Activated gamma-delta T cell treated with Interleukin-2 at 50 U/mL for 16 hours (primary cell): ENCODE measurements around the gene PPFIA3.
"Not testable (repeated sequence)": the region's sequence is repeated elsewhere in the genome, so short reads cannot be mapped to it uniquely, and the experiment has no call there.

Experiments
- DNase-seq: peaks from one replicate; pipeline ENCODE4 v3.0.0-alpha.2; 2020

Gene PPFIA3

DNA sequence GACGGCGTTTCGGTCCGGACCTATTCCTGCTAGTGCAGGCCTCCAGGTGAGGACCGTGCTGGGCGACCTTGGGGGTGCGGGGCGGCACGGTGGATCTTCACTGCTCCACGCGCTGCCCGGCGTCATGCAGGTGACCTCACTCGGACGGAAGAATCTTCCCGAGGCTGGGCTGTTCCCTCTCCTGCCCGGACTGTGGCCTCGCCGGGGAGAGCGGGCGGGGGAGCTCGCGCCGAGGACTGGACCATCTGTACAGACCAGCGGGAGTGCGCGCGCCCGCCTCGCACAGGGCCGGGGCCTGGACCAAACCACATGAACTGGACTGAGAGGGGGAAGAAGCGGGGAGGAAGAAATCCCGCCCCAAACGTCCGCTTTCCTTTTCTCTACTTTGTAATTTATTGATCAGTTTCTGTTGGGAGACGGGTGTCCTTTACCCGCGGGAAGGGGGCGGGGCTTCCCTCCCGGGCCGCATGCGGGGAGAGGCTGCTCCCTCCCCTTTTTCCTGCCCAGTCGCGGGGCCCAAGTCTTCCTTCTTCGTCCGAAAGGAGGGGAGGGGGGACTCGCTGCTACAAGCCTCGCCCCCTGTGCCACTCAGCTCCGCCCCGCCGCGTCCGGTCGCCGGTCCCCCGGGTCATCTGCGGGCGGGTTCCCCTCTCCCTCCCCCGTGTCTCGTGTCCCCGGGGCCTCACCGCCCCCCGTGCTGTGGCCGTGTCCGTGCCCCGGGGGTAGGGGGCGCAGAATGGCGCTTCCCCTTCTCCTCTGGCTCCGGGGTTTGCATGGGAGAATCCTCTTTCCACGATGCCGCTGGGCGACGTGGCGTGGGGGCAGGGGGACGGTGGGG lies 31.0 kb downstream of the PPFIA3 start:
- DNase-seq, result no peak

DNA sequence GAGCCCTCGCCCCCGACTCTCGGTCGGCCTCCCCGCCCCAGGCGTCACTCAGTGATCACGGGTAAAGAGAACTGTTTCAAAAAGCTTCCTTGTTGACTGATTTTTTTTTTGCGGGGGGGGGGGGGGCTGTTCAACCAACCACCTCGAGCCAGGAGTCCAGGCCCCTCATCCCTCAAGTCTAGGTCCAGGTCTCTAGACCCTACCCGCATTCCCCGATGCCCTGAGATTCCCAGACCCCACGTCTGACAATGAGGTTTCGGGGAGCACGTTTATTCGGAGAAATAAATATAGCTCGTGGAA lies 31.6 kb downstream of the PPFIA3 start:
- DNase-seq, result no peak

DNA sequence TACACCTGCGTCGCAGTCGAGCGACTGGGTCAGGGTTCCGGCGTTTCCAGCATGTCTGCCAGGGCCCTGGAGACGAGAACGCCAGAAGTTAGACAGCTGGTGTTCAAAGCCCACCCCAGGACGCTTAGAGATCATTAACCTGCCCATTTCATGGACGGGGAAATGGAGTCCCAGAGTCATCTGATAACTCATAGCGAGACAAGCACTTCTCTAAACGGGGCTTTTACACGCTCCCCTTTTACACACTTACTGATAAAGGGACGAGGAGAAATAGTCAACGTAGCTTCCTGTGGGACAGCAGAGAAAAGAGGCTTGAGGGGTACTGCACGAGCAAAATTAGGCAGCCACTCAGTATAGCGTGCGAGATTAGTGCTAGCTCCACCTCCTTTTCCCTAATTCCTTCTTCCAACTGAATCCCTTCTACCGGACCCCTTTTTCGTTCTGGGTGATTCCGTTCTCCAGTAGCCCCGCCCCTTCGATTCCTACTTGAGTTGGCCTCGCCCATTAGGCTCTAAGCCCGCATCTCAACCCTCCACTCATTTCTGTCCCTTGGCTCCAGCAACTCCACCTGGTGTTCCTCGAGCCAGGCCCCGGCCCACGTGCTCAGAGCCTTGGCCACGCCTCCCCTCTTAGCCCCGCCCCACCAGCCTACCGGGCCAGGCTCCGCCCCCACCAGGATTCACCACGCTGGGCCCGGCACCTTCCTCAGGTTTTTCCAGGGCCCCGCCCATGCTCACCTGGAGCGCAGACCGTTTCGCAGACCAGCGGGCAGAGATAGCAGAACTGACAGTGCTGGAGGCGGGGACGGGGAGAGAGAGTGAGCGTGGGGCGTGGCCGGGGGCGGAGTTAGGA lies 32.1 kb downstream of the PPFIA3 start:
- DNase-seq, result no peak

DNA sequence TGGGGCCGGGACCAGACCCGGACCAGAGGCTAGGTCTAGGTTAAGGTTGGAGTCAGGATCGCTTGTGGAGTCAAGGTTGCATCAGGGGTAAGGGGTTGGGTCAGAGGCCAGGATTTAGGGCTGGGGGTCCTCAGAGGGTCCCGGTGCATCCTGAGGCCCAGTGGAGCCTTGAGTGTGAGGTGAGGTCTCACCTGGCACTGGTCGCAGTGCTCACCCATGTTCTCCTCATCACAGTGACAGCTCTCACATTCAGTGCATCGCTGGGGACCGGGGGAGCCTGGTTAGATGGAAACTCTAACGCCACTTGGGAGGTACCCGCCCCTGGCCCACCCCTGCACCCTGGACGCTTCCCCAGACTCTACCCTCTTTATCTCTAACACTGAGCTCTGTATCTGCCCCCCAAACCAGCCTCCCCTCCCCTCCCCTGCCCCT lies 32.8 kb downstream of the PPFIA3 start:
- DNase-seq, result no peak

DNA sequence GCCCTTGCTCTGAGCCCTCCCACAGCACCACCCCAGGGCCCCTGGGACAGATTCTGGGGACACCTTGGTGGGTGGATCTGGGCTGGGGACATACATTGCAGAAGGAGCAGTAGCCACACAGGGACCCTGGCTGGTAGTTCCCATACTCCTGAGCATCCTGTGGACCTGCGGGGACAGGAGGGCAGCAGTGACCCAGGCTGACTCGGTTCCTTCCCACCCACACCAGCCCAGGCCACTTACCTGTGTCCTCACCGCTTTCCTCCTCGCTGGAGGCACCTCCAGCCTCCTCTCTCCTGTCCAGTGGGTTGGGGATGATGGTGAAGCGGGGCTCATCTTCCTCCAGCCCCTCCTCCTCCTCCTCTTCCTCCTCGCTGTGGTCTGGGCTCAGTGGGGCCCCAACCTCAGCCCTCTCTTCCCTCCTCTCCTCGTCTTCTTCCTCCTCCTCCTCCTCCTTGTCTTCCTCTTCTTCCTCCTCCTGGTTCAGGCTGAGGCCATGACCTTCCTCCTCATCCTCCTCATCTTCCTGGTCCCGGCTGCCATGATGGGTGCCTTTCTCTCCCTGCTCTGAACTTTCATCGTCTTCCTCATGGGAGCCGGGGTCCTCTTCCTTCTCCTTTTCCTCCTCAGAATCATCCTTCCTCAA lies 33.9 kb downstream of the PPFIA3 start:
- DNase-seq, result no peak

DNA sequence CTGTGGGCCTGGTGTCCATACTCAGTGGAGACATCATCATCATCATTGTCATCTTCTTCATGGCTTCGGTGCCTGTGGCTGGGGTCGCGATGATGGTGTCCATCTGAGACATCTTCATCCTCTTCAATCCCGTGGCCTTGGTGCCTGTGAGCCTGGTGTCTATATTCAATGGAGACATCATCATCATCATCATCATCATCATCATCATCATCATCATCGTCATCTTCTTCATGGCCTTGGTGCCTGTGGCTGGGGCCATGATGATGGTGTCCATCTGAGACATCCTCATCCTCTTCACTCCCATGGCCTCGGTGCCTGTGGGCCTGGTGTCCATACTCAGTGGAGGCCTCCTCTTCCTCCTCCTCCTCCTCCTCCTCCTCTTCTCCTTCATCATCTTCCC lies 34.9 kb downstream of the PPFIA3 start:
- DNase-seq, result no peak

DNA sequence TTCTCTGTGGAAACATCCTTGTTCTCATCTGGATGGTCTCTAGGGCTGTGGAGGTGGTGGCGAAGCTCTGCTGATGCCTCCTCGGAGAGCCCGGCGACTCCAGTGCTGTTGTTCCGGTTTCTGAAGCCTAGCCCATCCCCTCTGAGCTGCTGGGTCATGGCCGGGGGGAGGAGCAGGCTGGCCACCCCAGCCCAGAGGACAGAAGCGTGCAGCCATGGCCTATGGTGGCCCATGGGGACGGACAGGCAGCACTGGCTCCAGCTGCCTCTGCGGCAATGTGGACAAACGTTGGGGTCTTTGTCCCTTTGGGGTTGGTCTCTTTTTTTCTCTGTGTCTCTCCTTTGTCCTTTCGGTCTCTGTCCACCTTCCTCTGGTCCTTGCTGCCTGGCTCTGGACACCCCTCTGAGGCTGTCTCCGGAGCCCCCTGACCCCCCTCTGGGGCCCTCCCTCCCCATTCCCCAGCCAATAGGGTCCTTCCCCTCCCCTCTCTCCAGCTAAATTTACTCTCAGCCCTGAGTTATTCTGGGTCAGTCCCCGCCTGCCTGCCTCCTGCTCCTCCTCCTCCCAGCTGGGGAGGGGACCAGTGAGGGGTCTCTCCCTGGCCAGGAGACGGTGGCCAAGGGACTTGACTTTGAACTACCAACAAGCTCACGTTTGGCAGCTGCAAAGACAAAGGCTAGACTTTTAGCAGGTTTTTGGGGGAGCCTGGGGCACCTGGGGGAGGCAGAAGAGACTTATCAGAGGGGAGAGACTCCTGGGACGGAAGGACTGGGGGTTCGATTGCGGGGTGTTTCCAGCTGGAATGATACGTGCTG lies 35.9 kb downstream of the PPFIA3 start, which contains the start of gene HRC:
HRC (minus strand) TSS at position 392 of the 815 bp plus-strand sequence; CDS start at position 233, 159 bp downstream.
- DNase-seq, result no peak

DNA sequence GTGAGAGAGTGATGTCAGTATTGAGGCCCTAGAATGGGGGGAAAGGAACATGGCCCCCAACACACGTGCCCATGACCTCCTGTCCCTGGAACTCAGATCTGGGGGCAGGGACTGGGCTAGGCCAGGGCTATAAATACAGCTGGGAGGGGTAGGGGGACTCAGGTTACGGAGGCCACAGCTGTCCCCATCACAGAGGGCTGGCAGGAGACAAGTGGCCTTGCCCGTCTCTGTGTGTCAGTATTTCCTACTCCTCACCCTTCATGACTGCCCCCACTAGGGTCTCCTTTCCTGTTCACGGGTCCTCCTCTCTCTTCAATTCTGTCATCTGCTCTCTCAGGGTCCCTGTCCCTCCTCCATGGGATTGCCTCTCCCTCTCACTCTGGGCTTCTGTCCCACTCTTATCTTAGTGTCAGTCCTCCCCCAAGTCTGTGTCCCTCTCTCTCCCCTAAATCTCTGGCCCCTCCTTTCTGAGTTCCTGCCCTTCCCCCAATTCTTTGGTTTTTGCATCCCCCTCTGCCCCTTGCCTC lies 36.5 kb downstream of the PPFIA3 start:
- DNase-seq, result no peak

DNA sequence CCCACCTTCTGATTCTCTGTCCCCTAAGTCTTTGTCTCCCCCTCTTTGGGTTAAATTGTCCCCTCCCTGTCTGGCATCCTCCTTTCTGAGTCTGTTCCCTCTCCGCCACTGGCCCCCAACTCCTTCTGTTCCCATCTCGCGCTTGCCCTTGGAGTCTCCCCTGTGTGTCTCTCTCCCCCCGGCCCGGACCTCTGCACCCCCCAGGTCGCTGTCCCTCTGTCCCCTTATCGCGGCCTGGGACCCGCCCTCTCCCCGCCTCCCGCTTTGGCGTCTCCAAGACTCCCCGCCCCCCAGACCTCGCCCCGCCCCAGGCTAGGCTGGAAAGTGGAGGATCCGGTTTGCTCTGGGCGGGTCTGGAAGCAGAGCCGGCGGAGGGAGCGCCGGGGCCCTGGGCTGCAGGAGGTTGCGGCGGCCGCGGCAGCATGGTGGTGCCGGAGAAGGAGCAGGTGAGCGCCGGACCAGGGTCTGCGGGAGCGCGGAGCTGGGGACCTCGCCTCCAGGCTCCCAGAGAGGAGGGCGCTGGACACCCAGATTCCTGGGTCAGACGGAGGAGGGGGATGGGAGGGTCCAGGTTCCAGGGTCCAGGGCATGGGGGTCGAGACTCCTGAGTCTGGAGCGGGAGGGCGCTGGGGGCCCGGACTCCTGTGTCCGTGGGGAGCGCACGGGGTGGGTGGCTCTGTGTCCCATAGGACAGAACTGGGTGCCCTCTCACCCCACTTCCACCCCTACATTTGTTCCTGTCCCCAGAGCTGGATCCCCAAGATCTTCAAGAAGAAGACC lies 38.3 kb downstream of the PPFIA3 start, which contains the start of gene TRPM4:
TRPM4 (plus strand) TSS at position 348 of the 780 bp plus-strand sequence; CDS start at position 423, 75 bp downstream.
- no peak for DNase-seq

DNA sequence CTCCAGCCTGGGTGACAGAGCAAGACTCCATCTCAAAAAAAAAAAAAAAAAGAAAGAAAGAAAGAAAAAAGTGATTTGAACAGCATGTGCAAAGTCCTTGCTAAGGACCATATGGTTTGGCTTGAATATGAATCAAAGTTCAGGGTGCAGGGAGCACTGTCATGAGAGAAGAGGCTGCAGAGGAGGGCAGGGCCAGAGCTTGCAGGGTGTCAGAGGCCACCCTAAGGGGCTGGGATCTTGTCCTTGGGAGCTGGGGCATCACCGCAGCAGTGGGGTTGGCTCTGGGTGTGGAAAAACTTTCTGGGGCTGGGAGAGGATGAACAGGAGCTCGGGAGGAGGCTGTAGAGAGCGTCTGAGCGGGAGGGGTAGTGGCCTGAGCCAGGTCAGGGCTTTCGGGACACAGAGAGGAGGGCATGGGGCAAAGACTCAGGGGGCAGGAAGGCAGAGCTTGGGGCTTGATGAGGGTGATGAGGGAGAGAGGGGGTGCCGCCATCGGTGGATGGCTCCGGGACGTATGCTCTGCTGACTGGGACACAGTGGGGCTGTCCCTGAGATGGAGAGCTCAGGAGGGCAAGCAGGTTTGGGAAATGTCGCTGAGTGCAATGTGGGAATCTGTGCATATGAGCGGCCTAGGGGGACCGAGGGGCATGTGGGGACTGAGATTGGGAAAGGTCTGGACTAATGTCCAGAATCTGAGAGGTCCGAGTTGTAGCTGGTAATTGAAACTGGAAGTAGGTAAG lies 41.3 kb downstream of the PPFIA3 start:
- no peak for DNase-seq

DNA sequence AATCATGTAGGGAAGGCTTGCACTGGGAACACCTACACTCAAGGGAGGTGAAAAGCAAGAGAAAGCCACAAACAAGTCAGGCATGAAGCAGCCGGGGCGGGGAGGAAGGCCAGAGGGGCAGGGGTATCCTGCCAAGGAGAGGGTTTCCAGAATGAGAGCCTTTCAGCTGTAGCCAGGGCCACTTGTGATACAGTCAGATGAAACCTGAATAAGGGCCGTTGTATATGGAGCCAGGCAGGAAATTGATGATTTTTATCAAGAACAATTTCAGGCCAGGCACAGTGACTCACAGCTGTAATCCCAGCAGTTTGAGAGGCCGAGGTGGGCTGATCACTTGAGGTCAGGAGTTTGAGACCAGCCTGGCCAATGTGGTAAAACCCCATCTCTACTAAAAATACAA lies 42.6 kb downstream of the PPFIA3 start:
- DNase-seq, result no peak

DNA sequence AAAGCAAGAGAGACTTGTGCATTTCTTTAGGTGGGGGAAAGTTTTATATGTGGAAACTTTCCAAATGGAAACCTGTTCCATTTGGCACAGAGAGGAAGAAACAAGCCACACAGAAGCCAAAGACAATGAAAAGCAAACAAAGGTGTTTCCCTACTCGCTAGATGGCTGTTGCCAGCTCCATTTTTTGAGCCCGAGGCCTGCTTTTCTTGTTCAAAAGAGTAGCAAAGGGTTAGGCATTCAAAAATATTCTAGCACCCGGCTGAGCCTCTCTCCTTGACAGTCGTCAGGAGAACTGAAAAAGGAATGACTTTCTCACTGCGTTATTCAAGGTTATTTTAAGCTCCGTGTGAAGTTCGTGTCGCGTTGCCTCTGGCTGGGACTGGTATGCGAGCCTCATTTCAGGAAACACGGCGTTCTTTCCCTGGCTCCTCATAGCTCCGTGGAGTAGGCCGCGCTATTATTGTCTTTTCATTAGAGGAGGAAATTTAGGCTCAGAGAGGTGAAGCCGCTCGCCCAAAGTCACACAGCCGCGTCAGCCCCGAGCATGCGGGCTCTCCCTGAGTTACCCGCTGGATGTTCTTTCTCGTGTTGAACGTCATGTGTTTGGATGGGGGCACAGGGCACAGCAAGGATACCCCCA lies 45.9 kb downstream of the PPFIA3 start:
- DNase-seq, result no peak

DNA sequence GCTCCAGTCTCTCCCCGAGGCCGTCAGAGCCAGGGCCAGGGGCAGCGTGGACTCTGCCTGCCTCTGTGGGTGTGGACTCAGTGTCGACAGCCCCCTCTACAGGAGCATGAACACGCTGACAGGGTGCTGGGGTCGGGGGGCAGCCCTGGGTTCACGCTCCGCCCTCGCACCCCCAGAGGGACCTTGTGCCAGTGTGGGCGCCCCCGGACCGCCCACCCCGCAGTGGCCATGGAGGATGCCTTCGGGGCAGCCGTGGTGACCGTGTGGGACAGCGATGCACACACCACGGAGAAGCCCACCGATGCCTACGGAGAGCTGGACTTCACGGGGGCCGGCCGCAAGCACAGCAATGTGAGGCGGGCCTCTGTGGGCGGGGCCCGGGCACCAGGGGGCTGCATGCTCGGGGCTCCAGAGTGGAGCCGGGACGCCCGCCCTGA lies 46.5 kb downstream of the PPFIA3 start:
- DNase-seq, result no peak

DNA sequence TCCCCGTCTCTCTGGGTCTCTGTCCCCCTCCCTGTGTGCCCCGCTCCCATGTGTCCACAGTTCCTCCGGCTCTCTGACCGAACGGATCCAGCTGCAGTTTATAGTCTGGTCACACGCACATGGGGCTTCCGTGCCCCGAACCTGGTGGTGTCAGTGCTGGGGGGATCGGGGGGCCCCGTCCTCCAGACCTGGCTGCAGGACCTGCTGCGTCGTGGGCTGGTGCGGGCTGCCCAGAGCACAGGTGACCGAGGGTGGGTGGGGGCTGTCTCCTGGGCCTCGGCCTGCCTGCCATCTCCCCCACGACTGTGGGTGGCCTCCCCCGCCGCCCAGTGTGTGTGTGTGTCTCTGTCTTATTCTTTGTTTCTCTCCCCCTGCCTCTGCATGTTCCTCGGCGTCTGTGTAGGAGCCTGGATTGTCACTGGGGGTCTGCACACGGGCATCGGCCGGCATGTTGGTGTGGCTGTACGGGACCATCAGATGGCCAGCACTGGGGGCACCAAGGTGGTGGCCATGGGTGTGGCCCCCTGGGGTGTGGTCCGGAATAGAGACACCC lies 48.6 kb downstream of the PPFIA3 start:
- no peak for DNase-seq

DNA sequence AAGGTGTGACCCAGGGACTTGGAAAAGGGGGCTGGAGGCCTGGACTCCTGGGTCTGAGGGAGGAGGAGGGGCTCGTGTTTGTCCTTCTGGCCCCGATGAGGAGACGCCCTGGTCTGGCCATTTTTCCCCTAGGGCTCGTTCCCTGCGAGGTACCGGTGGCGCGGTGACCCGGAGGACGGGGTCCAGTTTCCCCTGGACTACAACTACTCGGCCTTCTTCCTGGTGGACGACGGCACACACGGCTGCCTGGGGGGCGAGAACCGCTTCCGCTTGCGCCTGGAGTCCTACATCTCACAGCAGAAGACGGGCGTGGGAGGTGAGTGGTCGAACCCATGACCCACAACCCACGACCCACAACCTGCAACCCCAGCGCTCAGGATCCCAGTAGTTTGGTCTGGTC lies 49.1 kb downstream of the PPFIA3 start:
- DNase-seq, result no peak

DNA sequence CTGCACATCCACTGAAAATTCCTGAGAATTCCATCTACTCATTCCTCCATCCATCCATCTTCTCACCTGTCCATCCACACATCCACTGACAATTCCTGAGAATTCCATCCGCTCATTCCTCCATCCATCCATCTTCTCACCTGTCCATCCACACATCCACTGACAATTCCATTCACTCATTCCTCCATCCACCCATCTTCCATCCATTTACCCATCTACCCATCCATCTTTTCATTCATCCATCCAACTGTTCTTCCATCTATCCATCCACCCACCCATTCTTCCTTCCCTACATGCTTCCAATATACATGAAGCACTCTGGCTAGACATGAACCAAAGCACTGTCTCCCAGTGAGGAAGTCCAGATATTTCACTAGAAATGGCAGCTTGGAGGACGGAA lies 53.9 kb downstream of the PPFIA3 start:
- DNase-seq, result no peak

DNA sequence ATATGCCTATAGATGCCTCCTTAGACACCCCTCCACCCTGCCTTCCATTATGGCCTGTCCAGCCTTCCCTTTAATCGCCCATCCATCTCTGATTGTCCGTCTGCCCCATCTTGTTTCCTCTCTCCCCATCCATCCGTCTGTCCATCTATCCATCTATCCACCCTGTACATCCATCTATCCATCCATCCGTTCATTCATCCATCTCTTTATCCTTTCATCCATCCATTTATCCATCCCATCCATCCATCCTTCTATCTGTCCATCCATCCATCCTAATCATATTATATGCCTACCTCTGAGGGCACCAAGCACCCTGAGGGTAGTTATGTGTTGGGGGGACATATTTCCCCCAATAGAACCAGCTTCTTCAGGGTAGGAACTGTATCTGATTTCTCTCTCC lies 61.3 kb downstream of the PPFIA3 start:
- DNase-seq, result no peak

DNA sequence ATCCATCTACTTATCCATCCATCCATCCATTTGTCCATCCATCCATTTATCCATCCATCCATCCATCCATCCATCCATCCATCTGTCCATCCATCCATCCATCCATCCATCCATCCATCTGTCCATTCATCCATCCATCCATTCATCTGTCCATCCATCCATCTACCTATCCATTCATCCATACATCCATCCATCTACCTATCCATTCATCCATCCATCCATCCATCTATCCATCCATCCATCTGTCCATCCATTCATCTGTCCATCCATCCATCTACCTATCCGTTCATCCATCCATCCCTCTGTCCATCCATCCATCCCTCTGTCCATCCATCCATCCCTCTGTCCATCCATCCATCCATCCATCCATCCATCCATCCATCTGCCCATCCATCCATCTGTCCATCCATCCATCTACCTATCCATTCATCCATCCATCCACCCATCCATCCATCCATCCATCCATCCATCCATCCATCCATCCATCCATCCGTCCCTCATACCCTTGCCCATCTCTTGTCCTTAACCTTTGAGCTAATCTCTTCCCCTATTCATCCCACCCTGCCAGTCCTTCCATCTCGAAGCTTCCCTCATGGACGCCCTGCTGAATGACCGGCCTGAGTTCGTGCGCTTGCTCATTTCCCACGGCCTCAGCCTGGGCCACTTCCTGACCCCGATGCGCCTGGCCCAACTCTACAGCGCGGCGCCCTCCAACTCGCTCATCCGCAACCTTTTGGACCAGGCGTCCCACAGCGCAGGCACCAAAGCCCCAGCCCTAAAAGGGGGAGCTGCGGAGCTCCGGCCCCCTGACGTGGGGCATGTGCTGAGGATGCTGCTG lies 62.9 kb downstream of the PPFIA3 start:
- DNase-seq, result not testable (repeated sequence)

DNA sequence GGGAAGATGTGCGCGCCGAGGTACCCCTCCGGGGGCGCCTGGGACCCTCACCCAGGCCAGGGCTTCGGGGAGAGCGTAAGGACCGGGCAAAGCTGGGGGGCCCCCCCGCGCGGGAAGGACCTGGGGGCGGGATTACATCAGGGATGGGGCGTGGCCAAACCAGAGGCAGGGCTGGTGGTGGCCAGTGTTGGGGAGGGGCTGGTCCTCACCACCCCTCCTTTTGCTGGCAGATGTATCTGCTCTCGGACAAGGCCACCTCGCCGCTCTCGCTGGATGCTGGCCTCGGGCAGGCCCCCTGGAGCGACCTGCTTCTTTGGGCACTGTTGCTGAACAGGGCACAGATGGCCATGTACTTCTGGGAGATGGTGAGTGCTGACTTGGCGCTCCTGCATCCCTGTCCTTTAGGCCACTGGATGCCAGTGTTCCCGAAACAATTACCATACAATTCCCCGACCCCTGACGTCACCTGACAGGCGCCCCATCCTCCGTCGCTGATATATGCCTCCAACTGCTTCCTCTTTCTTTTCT lies 63.6 kb downstream of the PPFIA3 start:
- DNase-seq, result no peak
